ENCODE data around the gene DENND4B.
"Not testable (repeated sequence)": the region's sequence is repeated elsewhere in the genome, so short reads cannot be mapped to it uniquely, and the experiment has no call there.

Gene DENND4B

GRCh38 chr1:153921803-153922075 is 24.8 kb downstream of the DENND4B start:
- DNase-seq (ENCODE audit: low read depth, low spot score), result no peak
- peak overlapping the region; percentile 78 for H3K9ac ChIP-seq (ENCODE audit: insufficient read length)
- H3K9me3 ChIP-seq (ENCODE audit: low read depth, low read length), result no peaks in the 10 kb centered on the region
- H3K36me3 ChIP-seq (ENCODE audit: insufficient read depth, low read length), result peaks cover 6% of the 10 kb centered on the region
- no peak for TF ChIP-seq FOXP2 (optimal IDR thresholded peaks at IDR 0.05; ENCODE audit: control extremely low read depth, extremely low read length, insufficient read depth)
- no peak for TF ChIP-seq POLR2AphosphoS5 (IDR thresholded peaks at IDR 0.05; ENCODE audit: borderline replicate concordance, low read depth, low read length)
- TF ChIP-seq EZH2 (IDR thresholded peaks at IDR 0.05), result no peak
- peak overlapping the region; percentile 98 for H3K4me3 ChIP-seq
- peak overlapping the region; percentile 75; the same call in 1 of the 2 replicates for H3K27ac ChIP-seq

GRCh38 chr1:153921080-153921802 is 25.3 kb downstream of the DENND4B start:
- TF ChIP-seq FOXP2 (optimal IDR thresholded peaks at IDR 0.05; ENCODE audit: control extremely low read depth, extremely low read length, insufficient read depth) (no peak), POLR2AphosphoS5 (IDR thresholded peaks at IDR 0.05; ENCODE audit: borderline replicate concordance, low read depth, low read length) (no peak), EZH2 (IDR thresholded peaks at IDR 0.05) (no peak)
- H3K36me3 ChIP-seq (ENCODE audit: insufficient read depth, low read length), result peaks cover 8% of the 10 kb centered on the region
- H3K4me3 ChIP-seq, result peak overlapping the region; percentile 98
- peak overlapping the region; percentile 78 for H3K9ac ChIP-seq (ENCODE audit: insufficient read length)
- H3K9me3 ChIP-seq (ENCODE audit: low read depth, low read length), result no peaks in the 10 kb centered on the region
- no peak for DNase-seq (ENCODE audit: low read depth, low spot score)
- H3K27ac ChIP-seq, result 0 out of 2 replicates have a peak overlapping the region, but pooled peaks have one; percentile 75

GRCh38 chr1:153919876-153920852 is 26.4 kb downstream of the DENND4B start:
- Histone ChIP-seq H3K9me3 (ENCODE audit: low read depth, low read length) (no peaks in the 10 kb centered on the region), H3K36me3 (ENCODE audit: insufficient read depth, low read length) (peaks cover 10% of the 10 kb centered on the region), H3K4me3 (peak overlapping the region; percentile 98), H3K27ac (no peak overlapping the region), H3K9ac (ENCODE audit: insufficient read length) (peak overlapping the region; percentile 78)
- DNase-seq (ENCODE audit: low read depth, low spot score), result no peak
- TF ChIP-seq FOXP2 (optimal IDR thresholded peaks at IDR 0.05; ENCODE audit: control extremely low read depth, extremely low read length, insufficient read depth) (no peak), EZH2 (IDR thresholded peaks at IDR 0.05) (no peak), POLR2AphosphoS5 (IDR thresholded peaks at IDR 0.05; ENCODE audit: borderline replicate concordance, low read depth, low read length) (no peak)

GRCh38 chr1:153916297-153916696 is 30.2 kb downstream of the DENND4B start:
- Histone ChIP-seq H3K9ac (ENCODE audit: insufficient read length) (no peak overlapping the region), H3K36me3 (ENCODE audit: insufficient read depth, low read length) (peaks cover 10% of the 10 kb centered on the region), H3K9me3 (ENCODE audit: low read depth, low read length) (no peaks in the 10 kb centered on the region), H3K4me3 (no peak overlapping the region), H3K27ac (no peak overlapping the region)
- no peak for DNase-seq (ENCODE audit: low read depth, low spot score)
- no peak for TF ChIP-seq FOXP2 (optimal IDR thresholded peaks at IDR 0.05; ENCODE audit: control extremely low read depth, extremely low read length, insufficient read depth)
- no peak for TF ChIP-seq EZH2 (IDR thresholded peaks at IDR 0.05)
- no peak for TF ChIP-seq POLR2AphosphoS5 (IDR thresholded peaks at IDR 0.05; ENCODE audit: borderline replicate concordance, low read depth, low read length)

GRCh38 chr1:153912349-153912748 is 34.2 kb downstream of the DENND4B start:
- H3K27ac ChIP-seq, result no peak overlapping the region
- TF ChIP-seq POLR2AphosphoS5 (IDR thresholded peaks at IDR 0.05; ENCODE audit: borderline replicate concordance, low read depth, low read length), result no peak
- TF ChIP-seq FOXP2 (optimal IDR thresholded peaks at IDR 0.05; ENCODE audit: control extremely low read depth, extremely low read length, insufficient read depth), result no peak
- TF ChIP-seq EZH2 (IDR thresholded peaks at IDR 0.05), result no peak
- no peak for DNase-seq (ENCODE audit: low read depth, low spot score)
- 0 out of 2 replicates have a peak, but pooled peaks cover 9% of the 10 kb centered on the region for H3K36me3 ChIP-seq (ENCODE audit: insufficient read depth, low read length)
- H3K9ac ChIP-seq (ENCODE audit: insufficient read length), result no peak overlapping the region
- H3K4me3 ChIP-seq, result no peak overlapping the region
- H3K9me3 ChIP-seq (ENCODE audit: low read depth, low read length), result no peaks in the 10 kb centered on the region

GRCh38 chr1:153910560-153910959 is 36.0 kb downstream of the DENND4B start:
- H3K4me3 ChIP-seq, result not testable (repeated sequence)

GRCh38 chr1:153908071-153908470 is 38.4 kb downstream of the DENND4B start:
- Histone ChIP-seq H3K36me3 (ENCODE audit: insufficient read depth, low read length) (peaks cover 11% of the 10 kb centered on the region; the same call in 1 of the 2 replicates), H3K9me3 (ENCODE audit: low read depth, low read length) (no peaks in the 10 kb centered on the region), H3K27ac (no peak overlapping the region), H3K9ac (ENCODE audit: insufficient read length) (no peak overlapping the region), H3K4me3 (no peak overlapping the region)
- TF ChIP-seq EZH2 (IDR thresholded peaks at IDR 0.05), result no peak
- no peak for TF ChIP-seq FOXP2 (optimal IDR thresholded peaks at IDR 0.05; ENCODE audit: control extremely low read depth, extremely low read length, insufficient read depth)
- no peak for TF ChIP-seq POLR2AphosphoS5 (IDR thresholded peaks at IDR 0.05; ENCODE audit: borderline replicate concordance, low read depth, low read length)
- no peak for DNase-seq (ENCODE audit: low read depth, low spot score)

More at GRCh38 chr1:153910560-153910959, 36.0 kb downstream of the DENND4B start:
- H3K9me3 ChIP-seq (ENCODE audit: low read depth, low read length); DNase-seq (ENCODE audit: low read depth, low spot score); H3K9ac ChIP-seq (ENCODE audit: insufficient read length); H3K27ac ChIP-seq: not testable (repeated sequence)
- H3K36me3 ChIP-seq (ENCODE audit: insufficient read depth, low read length), result peaks cover 11% of the 10 kb centered on the region; the same call in 1 of the 2 replicates

GRCh38 chr1:153907134-153907533 is 39.4 kb downstream of the DENND4B start:
- Histone ChIP-seq H3K36me3 (ENCODE audit: insufficient read depth, low read length) (peaks cover 11% of the 10 kb centered on the region; the same call in 1 of the 2 replicates), H3K27ac (no peak overlapping the region)

More at GRCh38 chr1:153907134-153907533, 39.4 kb downstream of the DENND4B start:
- TF ChIP-seq EZH2 (IDR thresholded peaks at IDR 0.05) (no peak), POLR2AphosphoS5 (IDR thresholded peaks at IDR 0.05; ENCODE audit: borderline replicate concordance, low read depth, low read length) (no peak), FOXP2 (optimal IDR thresholded peaks at IDR 0.05; ENCODE audit: control extremely low read depth, extremely low read length, insufficient read depth) (no peak)
- no peak overlapping the region for H3K9ac ChIP-seq (ENCODE audit: insufficient read length)
- H3K4me3 ChIP-seq, result no peak overlapping the region
- H3K9me3 ChIP-seq (ENCODE audit: low read depth, low read length), result no peaks in the 10 kb centered on the region
- DNase-seq (ENCODE audit: low read depth, low spot score), result no peak
